Melanocyte of skin (primary cell): Measurements from ENCODE around the gene OPN1MW2. TPM values are rescaled to one million over a fixed set of nuclear protein-coding genes. Genes with fewer than 3 reads are reported as not detected.

Experiments
- total RNA-seq, 2 donors: library from RNA; depleted of rRNA; stranded (reverse); fragments of >200 nt; gene quantifications; 2 replicates each; pipeline ENCODE4 v1.2.3, GENCODE V29; 2012

OPN1MW2 gene
- total RNA-seq: not detected

GRCh38 chrX:154219456-154219855 lies at the start of gene OPN1MW2:
TSS of gene OPN1MW2 (plus strand) at chrX:154219756. CDS start at chrX:154219816, 60 bp downstream.

GRCh38 chrX:154182296-154182695 lies 37.3 kb upstream of the OPN1MW2 start, which contains the start of gene OPN1MW:
TSS of gene OPN1MW (plus strand) at chrX:154182596. CDS start at chrX:154182678, 82 bp downstream.

GRCh38 chrX:154257282-154257681 lies 37.7 kb downstream of the OPN1MW2 start, which contains the start of gene OPN1MW3:
TSS of gene OPN1MW3 (plus strand) at chrX:154257582. CDS start at chrX:154257620, 38 bp downstream.

Other genes starting within 250 kb of the OPN1MW2 start
- 10 to 100 TPM; 32.0 to 37.6 TPM for gene HCFC1, start 247.9 kb upstream of the OPN1MW2 start, total RNA-seq
- gene TMEM187, start 247.0 kb upstream of the OPN1MW2 start, total RNA-seq: 1 to 10 TPM; 6.0 to 9.3 TPM
- 10 to 100 TPM; 30.6 to 67.3 TPM for gene IRAK1, start 199.9 kb upstream of the OPN1MW2 start, total RNA-seq
- gene MECP2, start 122.0 kb upstream of the OPN1MW2 start, total RNA-seq: 10 to 100 TPM; 23.4 to 29.3 TPM
- gene OPN1LW, start 75.5 kb upstream of the OPN1MW2 start, total RNA-seq: not detected
- not detected for gene OPN1MW, start 37.2 kb upstream of the OPN1MW2 start, total RNA-seq
- not detected for gene OPN1MW3, start 37.8 kb downstream of the OPN1MW2 start, total RNA-seq
- gene TEX28, start 75.4 kb downstream of the OPN1MW2 start, total RNA-seq: not detected
- not detected for gene TKTL1, start 76.0 kb downstream of the OPN1MW2 start, total RNA-seq
- 100 to 1,000 TPM; 765 to 976 TPM for gene FLNA, start 154.9 kb downstream of the OPN1MW2 start, total RNA-seq
- gene EMD, start 159.5 kb downstream of the OPN1MW2 start, total RNA-seq: 10 to 100 TPM; 27.5 to 42.0 TPM
- 1,000 to 10,000 TPM in 1 of 2 donors, 100 to 1,000 TPM in 1; 813 to 1,193 TPM for gene RPL10, start 178.6 kb downstream of the OPN1MW2 start, total RNA-seq
- 10 to 100 TPM; 28.6 to 31.3 TPM for gene DNASE1L1, start 189.5 kb downstream of the OPN1MW2 start, total RNA-seq
- gene TAFAZZIN, start 191.8 kb downstream of the OPN1MW2 start, total RNA-seq: 10 to 100 TPM; 27.0 to 29.6 TPM
- gene ATP6AP1, start 208.9 kb downstream of the OPN1MW2 start, total RNA-seq: 100 to 1,000 TPM in 1 of 2 donors, 10 to 100 TPM in 1; 76.6 to 118 TPM
- 100 to 1,000 TPM in 1 of 2 donors, 10 to 100 TPM in 1; 98.1 to 105 TPM for gene GDI1, start 217.4 kb downstream of the OPN1MW2 start, total RNA-seq
- gene FAM50A, start 224.4 kb downstream of the OPN1MW2 start, total RNA-seq: 10 to 100 TPM; 29.0 to 37.2 TPM
- gene PLXNA3, start 238.5 kb downstream of the OPN1MW2 start, total RNA-seq: 1 to 10 TPM; 1.7 to 8.3 TPM